ENCODE data around the gene TPSG1.

DNA sequence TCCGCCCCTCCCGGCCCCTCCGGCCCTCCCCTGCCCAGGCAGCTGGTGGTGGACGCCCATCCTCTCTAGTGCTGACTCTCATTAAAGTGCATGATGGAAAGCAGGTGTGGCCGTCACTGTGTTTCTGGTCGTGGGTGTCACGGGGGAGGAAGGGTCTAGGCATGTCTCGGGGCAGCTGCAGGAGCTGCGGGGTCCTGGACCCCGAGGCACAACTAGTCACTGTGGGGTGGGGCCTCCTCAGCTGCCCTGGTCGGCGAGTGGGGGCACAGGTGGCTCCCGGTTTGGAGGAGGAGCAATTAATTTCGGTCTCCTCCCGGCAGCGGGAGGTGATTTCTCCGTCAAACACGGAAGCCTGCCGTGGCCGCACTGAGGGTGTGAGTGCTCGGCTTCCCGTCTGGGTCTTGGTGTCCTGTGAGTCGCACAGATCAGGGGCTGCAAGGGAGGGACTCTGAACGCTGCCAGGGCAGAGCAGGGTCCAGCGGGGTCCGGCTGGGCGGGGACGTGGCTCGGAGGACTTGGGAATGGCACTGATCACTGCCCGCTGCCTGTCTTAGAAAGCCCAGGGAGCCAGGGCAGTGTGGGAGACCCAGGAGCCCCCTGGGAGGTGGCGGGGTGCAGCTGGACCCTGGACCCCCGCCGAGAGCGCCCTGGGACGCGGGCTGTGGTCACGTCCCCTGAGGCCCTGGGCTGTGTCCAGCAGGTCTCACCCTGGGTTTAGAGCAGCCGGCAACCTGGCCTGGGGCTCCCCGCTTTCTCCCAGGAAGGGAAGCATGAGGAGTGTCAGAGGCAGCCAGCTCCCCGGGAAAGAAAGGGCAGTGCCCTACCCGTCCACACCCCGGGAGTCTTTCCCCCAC is 34.1 kb upstream of the TPSG1 start:
- TF ChIP-seq EZH2 (IDR thresholded peaks at IDR 0.05; ENCODE audit: insufficient read depth, low read length) (peak; percentile 73), CTCF (IDR thresholded peaks at IDR 0.05; ENCODE audit: insufficient read depth, low read depth, low read length) (no peak)

Data from astrocyte (in vitro differentiated cells and primary cell).